GM19240 (cell line): Measurements from ENCODE around the gene FTSJ1.
A peak's percentile ranks its signal among the peaks of the same experiment; 100 is the strongest.
"Not testable (repeated sequence)": the region's sequence is repeated elsewhere in the genome, so short reads cannot be mapped to it uniquely, and the experiment has no call there.

ENCODE experiments used
- DNase-seq: peaks from one replicate; pipeline ENCODE4 v3.0.0; 2011; ENCODE audit warnings: low spot score; ENCODE audit not compliant: insufficient read length

FTSJ1 gene

GRCh38 chrX:48521353-48522243, 45.6 kb downstream of the FTSJ1 start, which contains the start of gene EBP:
Gene EBP, plus strand, starts transcription at chrX:48521808. Its CDS starts 1,964 bp downstream, at chrX:48523772.
- peak; percentile 76 for DNase-seq

DNA sequence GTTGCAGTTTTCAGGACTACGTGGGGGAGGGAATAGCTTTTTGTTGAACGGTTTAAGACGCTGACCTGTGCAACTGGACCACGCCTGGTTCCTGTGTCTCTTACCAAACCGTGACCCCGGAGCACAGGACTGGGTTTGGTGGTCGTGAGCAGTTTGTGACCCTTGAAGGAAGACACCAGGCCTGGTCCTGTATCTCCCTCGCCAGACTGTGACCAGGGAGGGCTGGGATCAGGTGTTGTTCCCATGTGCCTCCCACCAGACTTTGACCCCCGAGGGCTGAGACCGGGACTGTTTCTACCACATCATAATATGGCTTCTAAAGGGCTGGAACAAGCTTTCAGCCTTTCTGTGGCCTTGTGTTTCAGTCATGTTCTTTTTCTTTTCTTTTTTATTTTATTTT, 46.3 kb downstream of the FTSJ1 start:
- DNase-seq, result no peak

DNA sequence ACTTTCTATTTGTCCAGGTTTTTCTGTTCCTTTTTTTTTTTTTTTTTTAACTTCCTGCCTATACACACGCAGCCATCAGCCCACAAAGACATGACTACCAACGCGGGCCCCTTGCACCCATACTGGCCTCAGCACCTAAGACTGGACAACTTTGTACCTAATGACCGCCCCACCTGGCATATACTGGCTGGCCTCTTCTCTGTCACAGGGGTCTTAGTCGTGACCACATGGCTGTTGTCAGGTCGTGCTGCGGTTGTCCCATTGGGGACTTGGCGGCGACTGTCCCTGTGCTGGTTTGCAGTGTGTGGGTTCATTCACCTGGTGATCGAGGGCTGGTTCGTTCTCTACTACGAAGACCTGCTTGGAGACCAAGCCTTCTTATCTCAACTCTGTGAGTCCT, 47.7 kb downstream of the FTSJ1 start:
- DNase-seq, result no peak

DNA sequence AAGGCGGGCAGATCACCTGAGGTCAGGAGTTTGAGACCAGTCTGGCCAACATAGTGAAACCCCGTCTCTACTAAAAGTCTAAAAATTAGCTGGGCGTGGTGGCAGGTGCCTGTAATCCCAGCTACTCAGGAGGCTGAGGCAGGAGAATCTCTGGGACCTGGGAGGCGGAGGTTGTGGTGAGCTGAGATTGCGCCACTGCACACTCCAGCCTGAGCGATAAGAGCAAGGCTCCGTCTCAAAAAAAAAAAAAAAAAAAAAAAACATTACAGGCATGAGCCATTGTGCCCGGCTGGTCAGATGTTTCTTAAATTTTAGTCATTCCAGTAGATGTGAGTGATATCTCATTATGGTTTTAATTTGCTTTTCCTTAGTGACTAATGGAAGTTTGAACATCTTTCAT, 49.9 kb downstream of the FTSJ1 start:
- DNase-seq, result not testable (repeated sequence)

- no peak for DNase-seq
Observed at GRCh38 chrX:48530736-48531135, 54.7 kb downstream of the FTSJ1 start.

GRCh38 chrX:48531358-48531959, 55.5 kb downstream of the FTSJ1 start:
- DNase-seq, result no peak

- no peak for DNase-seq
Observed at GRCh38 chrX:48532161-48532560, 56.2 kb downstream of the FTSJ1 start.

- no peak for DNase-seq
Observed at GRCh38 chrX:48533165-48533564, 57.2 kb downstream of the FTSJ1 start.
